GM12865 (cell line): ENCODE results near the gene TMEM87B.
"Not testable (repeated sequence)": the region's sequence is repeated elsewhere in the genome, so short reads cannot be mapped to it uniquely, and the experiment has no call there.

Source experiments
- DNase-seq: peaks from one replicate; pipeline ENCODE4 v3.0.0; 2010; ENCODE audit warnings: low read depth
- H3K4me3 ChIP-seq: 2 replicates; pipeline ENCODE4 v1.5.1; 2011; ENCODE audit warnings: mild to moderate bottlenecking, low read depth, low read length, control low read depth
- TF ChIP-seq, protein P1 (sequence below): IDR thresholded peaks from 2 replicates; pipeline ENCODE4 v1.5.1; 2011; ENCODE audit warnings: low read length, control low read depth, low read depth, inconsistent platforms; ENCODE audit not compliant: insufficient read depth; ENCODE audit errors: missing control alignments

Gene TMEM87B

GRCh38 chr2:112138159-112139032 lies 83.3 kb downstream of the TMEM87B start, which contains the start of gene FBLN7:
FBLN7 (plus strand) TSS chr2:112138385; CDS start chr2:112138656, 271 bp downstream.
- no peak for DNase-seq
- TF ChIP-seq, protein P1, sequence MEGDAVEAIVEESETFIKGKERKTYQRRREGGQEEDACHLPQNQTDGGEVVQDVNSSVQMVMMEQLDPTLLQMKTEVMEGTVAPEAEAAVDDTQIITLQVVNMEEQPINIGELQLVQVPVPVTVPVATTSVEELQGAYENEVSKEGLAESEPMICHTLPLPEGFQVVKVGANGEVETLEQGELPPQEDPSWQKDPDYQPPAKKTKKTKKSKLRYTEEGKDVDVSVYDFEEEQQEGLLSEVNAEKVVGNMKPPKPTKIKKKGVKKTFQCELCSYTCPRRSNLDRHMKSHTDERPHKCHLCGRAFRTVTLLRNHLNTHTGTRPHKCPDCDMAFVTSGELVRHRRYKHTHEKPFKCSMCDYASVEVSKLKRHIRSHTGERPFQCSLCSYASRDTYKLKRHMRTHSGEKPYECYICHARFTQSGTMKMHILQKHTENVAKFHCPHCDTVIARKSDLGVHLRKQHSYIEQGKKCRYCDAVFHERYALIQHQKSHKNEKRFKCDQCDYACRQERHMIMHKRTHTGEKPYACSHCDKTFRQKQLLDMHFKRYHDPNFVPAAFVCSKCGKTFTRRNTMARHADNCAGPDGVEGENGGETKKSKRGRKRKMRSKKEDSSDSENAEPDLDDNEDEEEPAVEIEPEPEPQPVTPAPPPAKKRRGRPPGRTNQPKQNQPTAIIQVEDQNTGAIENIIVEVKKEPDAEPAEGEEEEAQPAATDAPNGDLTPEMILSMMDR, result no peak
- H3K4me3 ChIP-seq, result no peak within 1 kb of the TSS

- not testable (repeated sequence) for DNase-seq, H3K4me3 ChIP-seq
Observed at GRCh38 chr2:112139033-112139614, 84.1 kb downstream of the TMEM87B start.

GRCh38 chr2:112139661-112140204 lies 84.7 kb downstream of the TMEM87B start:
- not testable (repeated sequence) for DNase-seq, H3K4me3 ChIP-seq

DNA sequence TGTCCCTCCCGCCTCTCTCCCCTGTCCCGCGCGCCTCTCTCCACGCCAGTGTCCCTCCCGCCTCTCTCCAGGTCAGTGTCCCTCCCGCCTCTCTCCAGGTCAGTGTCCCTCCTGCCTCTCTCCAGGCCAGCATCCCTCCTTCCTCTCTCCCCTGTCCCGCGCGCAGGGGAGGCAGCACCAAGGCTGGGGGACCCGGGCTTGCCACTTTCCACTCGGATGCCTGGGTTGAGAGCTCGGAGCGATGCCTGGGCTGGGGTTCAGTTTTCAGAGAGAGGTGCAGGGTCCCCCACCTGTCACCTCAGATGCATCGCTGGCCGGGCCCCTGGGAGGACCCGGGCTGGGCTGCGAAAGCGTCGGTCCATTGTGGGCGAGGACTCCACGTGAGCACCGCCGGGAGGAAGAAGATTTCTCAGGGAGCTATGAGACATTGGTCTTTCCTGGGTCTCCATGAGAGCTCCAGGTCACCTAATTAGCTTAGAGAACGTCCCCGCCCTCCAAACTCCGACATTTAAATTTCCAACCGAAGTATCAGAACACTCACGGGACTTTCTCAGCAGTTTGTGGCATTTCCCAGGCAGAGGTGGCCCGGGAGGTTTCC lies 85.2 kb downstream of the TMEM87B start:
- H3K4me3 ChIP-seq, result no peak overlapping the region
- no peak for DNase-seq
- TF ChIP-seq, protein P1, result no peak

- no peak overlapping the region for H3K4me3 ChIP-seq
- DNase-seq, result no peak
- TF ChIP-seq, protein P1, result no peak
Observed at GRCh38 chr2:112140899-112141625, 86.0 kb downstream of the TMEM87B start.

DNA sequence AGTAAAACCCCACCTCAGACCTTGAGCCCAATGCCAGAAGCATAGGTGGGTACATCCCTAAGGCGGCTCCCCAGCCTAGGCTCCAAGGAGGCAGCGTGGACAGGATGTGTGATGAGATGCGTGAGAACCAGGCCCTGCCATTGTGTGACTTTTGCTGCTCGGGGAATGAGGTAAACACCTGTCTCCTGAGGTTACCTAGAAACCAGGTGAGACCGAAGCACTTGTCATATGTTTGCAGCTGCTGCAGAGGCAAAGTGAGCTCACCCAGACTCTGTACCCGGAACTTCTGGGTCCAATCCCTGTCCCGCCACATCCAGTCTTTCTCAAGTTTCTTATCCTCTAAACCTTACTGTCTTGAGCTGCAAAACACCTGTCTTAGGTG lies 86.5 kb downstream of the TMEM87B start:
- TF ChIP-seq, protein P1, result no peak
- H3K4me3 ChIP-seq, result no peak overlapping the region
- no peak for DNase-seq

- DNase-seq, result no peak
- TF ChIP-seq, protein P1, result no peak
Observed at GRCh38 chr2:112142525-112143078, 87.5 kb downstream of the TMEM87B start.

More at GRCh38 chr2:112142525-112143078, 87.5 kb downstream of the TMEM87B start:
- H3K4me3 ChIP-seq, result no peak overlapping the region
